Measurements from ENCODE around the gene NLRP1. TPM values are rescaled to one million over a fixed set of nuclear protein-coding genes. Genes with fewer than 3 reads are reported as not detected.

Gene NLRP1
- total and polyA plus RNA-seq, 7 experiments from 2014 or later, result 27.7 to 360 (median 241) TPM

GRCh38 chr17:5481451-5481850 lies 102.9 kb downstream of the NLRP1 start:
- POLR2A ChIA-PET, result no interaction called here
- intact Hi-C loops (cut with micrococcal nuclease), result no loop called here
- CTCF ChIA-PET, result no interaction called here
- H3K36me3 Mint-ChIP-seq, result peaks cover 0 to 55% (median 24%) of the 10 kb centered on the region in 5 donors
- ATAC-seq, result no peak
- no peaks in the 10 kb centered on the region for H3K9me3 Mint-ChIP-seq
- no peak for DNase-seq
- H3K27ac Mint-ChIP-seq, result no peak overlapping the region
- H3K4me3 ChIP-seq (ENCODE audit: low read length), result no peak overlapping the region
- H3K4me1 ChIP-seq (ENCODE audit: control insufficient read depth in 2 of 2, insufficient read depth in 2 of 2, low read length in 2 of 2), result peaks cover 9 to 13% of the 10 kb centered on the region in 2 donors
- peak overlapping the region in 2 of 10 donors; percentile 12 to 19 for H3K4me3 Mint-ChIP-seq
- H3K27me3 Mint-ChIP-seq, result no peaks in the 10 kb centered on the region
- no peaks in the 10 kb centered on the region for H3K9me3 ChIP-seq (ENCODE audit: control insufficient read depth in 2 of 3, low read length in 3 of 3)
- no peak overlapping the region for H3K27ac ChIP-seq (ENCODE audit: low read depth, low read length)
- H3K4me1 Mint-ChIP-seq, result peaks cover 14 to 71% (median 66%) of the 10 kb centered on the region in 7 donors
- peaks cover 24 to 73% (median 38%) of the 10 kb centered on the region in 3 experiments for H3K36me3 ChIP-seq (ENCODE audit: control insufficient read depth in 2 of 3, insufficient read depth in 3 of 3, low read length in 3 of 3)
- no peaks in the 10 kb centered on the region for H3K27me3 ChIP-seq (ENCODE audit: control insufficient read depth in 2 of 2, insufficient read depth in 2 of 2, low read length in 2 of 2)

GRCh38 chr17:5480962-5481361 lies 103.3 kb downstream of the NLRP1 start:
- no peaks in the 10 kb centered on the region for H3K27me3 ChIP-seq (ENCODE audit: control insufficient read depth in 2 of 2, insufficient read depth in 2 of 2, low read length in 2 of 2)
- peaks cover 9 to 13% of the 10 kb centered on the region in 2 donors for H3K4me1 ChIP-seq (ENCODE audit: control insufficient read depth in 2 of 2, insufficient read depth in 2 of 2, low read length in 2 of 2)
- no peak overlapping the region for H3K27ac ChIP-seq (ENCODE audit: low read depth, low read length)
- peaks cover 14 to 71% (median 62%) of the 10 kb centered on the region in 7 donors for H3K4me1 Mint-ChIP-seq
- H3K4me3 Mint-ChIP-seq, result no peak overlapping the region
- peaks cover 24 to 74% (median 38%) of the 10 kb centered on the region in 3 experiments for H3K36me3 ChIP-seq (ENCODE audit: control insufficient read depth in 2 of 3, insufficient read depth in 3 of 3, low read length in 3 of 3)
- H3K4me3 ChIP-seq (ENCODE audit: low read length), result no peak overlapping the region
- no peaks in the 10 kb centered on the region for H3K9me3 ChIP-seq (ENCODE audit: control insufficient read depth in 2 of 3, low read length in 3 of 3)
- intact Hi-C loops (cut with micrococcal nuclease), result no loop called here
- H3K27me3 Mint-ChIP-seq, result no peaks in the 10 kb centered on the region
- DNase-seq (no peak), ATAC-seq (no peak)
- ChIA-PET POLR2A (interaction anchor here (1.3 kb wide), 1 partner anchor 11 kb away, joined by 3 read pairs; no protein-coding TSS in a partner anchor), CTCF (no interaction called here)
- H3K27ac Mint-ChIP-seq, result peak overlapping the region in 2 of 9 donors; percentile 23 to 50
- H3K9me3 Mint-ChIP-seq, result no peaks in the 10 kb centered on the region
- peaks cover 0 to 55% (median 27%) of the 10 kb centered on the region in 5 donors for H3K36me3 Mint-ChIP-seq

- H3K27ac Mint-ChIP-seq, result no peak overlapping the region
- Histone ChIP-seq H3K27ac (ENCODE audit: low read depth, low read length) (no peak overlapping the region), H3K27me3 (ENCODE audit: control insufficient read depth in 2 of 2, insufficient read depth in 2 of 2, low read length in 2 of 2) (no peaks in the 10 kb centered on the region), H3K9me3 (ENCODE audit: control insufficient read depth in 2 of 3, low read length in 3 of 3) (no peaks in the 10 kb centered on the region), H3K4me3 (ENCODE audit: low read length) (no peak overlapping the region), H3K36me3 (ENCODE audit: control insufficient read depth in 2 of 3, insufficient read depth in 3 of 3, low read length in 3 of 3) (peaks cover 27 to 79% (median 47%) of the 10 kb centered on the region in 3 experiments), H3K4me1 (ENCODE audit: control insufficient read depth in 2 of 2, insufficient read depth in 2 of 2, low read length in 2 of 2) (no peaks in the 10 kb centered on the region)
- CTCF ChIA-PET, result no interaction called here
- POLR2A ChIA-PET, result no interaction called here
- intact Hi-C loops (cut with micrococcal nuclease), result no loop called here
- H3K4me3 Mint-ChIP-seq, result peak overlapping the region in 1 of 10 donors; percentile 29
- ATAC-seq (no peak), DNase-seq (no peak)
- H3K27me3 Mint-ChIP-seq, result no peaks in the 10 kb centered on the region
- peaks cover 0 to 62% (median 32%) of the 10 kb centered on the region in 5 donors for H3K36me3 Mint-ChIP-seq
- H3K9me3 Mint-ChIP-seq, result peaks cover 0 to under 1% (median 0%) of the 10 kb centered on the region in 11 donors
- H3K4me1 Mint-ChIP-seq, result peaks cover 6 to 51% (median 42%) of the 10 kb centered on the region in 7 donors
Measured at GRCh38 chr17:5478992-5479391, 105.3 kb downstream of the NLRP1 start.

- Mint-ChIP-seq H3K27me3 (no peaks in the 10 kb centered on the region), H3K27ac (no peak overlapping the region), H3K4me1 (peaks cover 6 to 30% (median 19%) of the 10 kb centered on the region in 7 donors), H3K4me3 (no peak overlapping the region), H3K9me3 (peaks cover 0 to 1% (median 0%) of the 10 kb centered on the region in 11 donors), H3K36me3 (peaks cover 0 to 35% (median 24%) of the 10 kb centered on the region in 5 donors)
- intact Hi-C loops (cut with micrococcal nuclease), result no loop called here
- Histone ChIP-seq H3K9me3 (ENCODE audit: control insufficient read depth in 2 of 3, low read length in 3 of 3) (no peaks in the 10 kb centered on the region), H3K4me3 (ENCODE audit: low read length) (no peak overlapping the region), H3K4me1 (ENCODE audit: control insufficient read depth in 2 of 2, insufficient read depth in 2 of 2, low read length in 2 of 2) (no peaks in the 10 kb centered on the region), H3K27ac (ENCODE audit: low read depth, low read length) (no peak overlapping the region), H3K36me3 (ENCODE audit: control insufficient read depth in 2 of 3, insufficient read depth in 3 of 3, low read length in 3 of 3) (peaks cover 7 to 53% (median 26%) of the 10 kb centered on the region in 3 experiments), H3K27me3 (ENCODE audit: control insufficient read depth in 2 of 2, insufficient read depth in 2 of 2, low read length in 2 of 2) (no peaks in the 10 kb centered on the region)
- ATAC-seq (no peak), DNase-seq (no peak)
- ChIA-PET POLR2A (no interaction called here), CTCF (interaction anchor here (2.1 kb wide), 1 partner anchor 12 kb away, joined by 5 read pairs; the partner anchor contains the start of genes DERL2 and MIS12)
Measured at GRCh38 chr17:5473906-5474305, 110.4 kb downstream of the NLRP1 start.

- intact Hi-C loops (cut with micrococcal nuclease), result no loop called here
- H3K36me3 Mint-ChIP-seq, result peaks cover 0 to 27% (median 19%) of the 10 kb centered on the region in 5 donors
- peak overlapping the region in 1 of 9 donors; percentile 56 for H3K27ac Mint-ChIP-seq
- ChIA-PET CTCF (no interaction called here), POLR2A (no interaction called here)
- no peaks in the 10 kb centered on the region for H3K27me3 Mint-ChIP-seq
- Histone ChIP-seq H3K36me3 (ENCODE audit: control insufficient read depth in 2 of 3, insufficient read depth in 3 of 3, low read length in 3 of 3) (peaks cover 5 to 45% (median 19%) of the 10 kb centered on the region in 3 experiments), H3K27me3 (ENCODE audit: control insufficient read depth in 2 of 2, insufficient read depth in 2 of 2, low read length in 2 of 2) (no peaks in the 10 kb centered on the region), H3K4me3 (ENCODE audit: low read length) (no peak overlapping the region), H3K27ac (ENCODE audit: low read depth, low read length) (no peak overlapping the region), H3K4me1 (ENCODE audit: control insufficient read depth in 2 of 2, insufficient read depth in 2 of 2, low read length in 2 of 2) (peaks cover 3 to 4% of the 10 kb centered on the region in 2 donors), H3K9me3 (ENCODE audit: control insufficient read depth in 2 of 3, low read length in 3 of 3) (no peaks in the 10 kb centered on the region)
- no peak overlapping the region for H3K4me3 Mint-ChIP-seq
- DNase-seq (no peak), ATAC-seq (no peak)
- peaks cover 0 to 1% (median 0%) of the 10 kb centered on the region in 11 donors for H3K9me3 Mint-ChIP-seq
- peaks cover 7 to 27% (median 24%) of the 10 kb centered on the region in 7 donors for H3K4me1 Mint-ChIP-seq
Measured at GRCh38 chr17:5472511-5472910, 111.8 kb downstream of the NLRP1 start.

GRCh38 chr17:5468075-5468473 lies 116.2 kb downstream of the NLRP1 start:
- ATAC-seq (peak; percentile 34), DNase-seq (peak in 5 of 9 donors; percentile 11 to 44 (median 22))
- H3K9me3 Mint-ChIP-seq, result no peaks in the 10 kb centered on the region
- ChIA-PET CTCF (interaction anchor here (1.0 kb wide), 1 partner anchor 29 kb away, joined by 3 read pairs; no protein-coding TSS in a partner anchor), POLR2A (interaction anchor here (0.6 to 5.0 kb wide), 5 partner anchors 19 to 1775 kb away, joined by 3 to 61 read pairs (median 3); partner anchors contain the start of genes C1QBP, DERL2 and MIS12)
- peaks cover 11 to 12% of the 10 kb centered on the region in 2 donors for H3K4me1 ChIP-seq (ENCODE audit: control insufficient read depth in 2 of 2, insufficient read depth in 2 of 2, low read length in 2 of 2)
- no peaks in the 10 kb centered on the region for H3K27me3 ChIP-seq (ENCODE audit: control insufficient read depth in 2 of 2, insufficient read depth in 2 of 2, low read length in 2 of 2)
- intact Hi-C loops (cut with micrococcal nuclease), result loop anchor here in 1 of 2 donors (1.0 kb wide), 1 partner anchor 29 kb away; the partner anchor contains the start of gene C1QBP
- no peaks in the 10 kb centered on the region for H3K27me3 Mint-ChIP-seq
- H3K27ac Mint-ChIP-seq, result peak overlapping the region; percentile 12 to 85 (median 43)
- peaks cover 33 to 49% (median 43%) of the 10 kb centered on the region in 7 donors for H3K4me1 Mint-ChIP-seq
- peaks cover 0 to 9% (median 0%) of the 10 kb centered on the region in 5 donors for H3K36me3 Mint-ChIP-seq
- H3K4me3 ChIP-seq (ENCODE audit: low read length), result peak overlapping the region; percentile 72
- no peaks in the 10 kb centered on the region for H3K9me3 ChIP-seq (ENCODE audit: control insufficient read depth in 2 of 3, low read length in 3 of 3)
- H3K4me3 Mint-ChIP-seq, result peak overlapping the region; percentile 83 to 95 (median 88)
- H3K36me3 ChIP-seq (ENCODE audit: control insufficient read depth in 2 of 3, insufficient read depth in 3 of 3, low read length in 3 of 3), result peaks cover 0 to 10% (median 0%) of the 10 kb centered on the region in 3 experiments
- peak overlapping the region; percentile 68 for H3K27ac ChIP-seq (ENCODE audit: low read depth, low read length)
